ENCODE results near the gene VASN.

- no peak for TF ChIP-seq CTCF (IDR thresholded peaks at IDR 0.05; ENCODE audit: borderline replicate concordance, extremely low read depth, low read length, poor library complexity, severe bottlenecking)
- no peak for TF ChIP-seq EZH2 (IDR thresholded peaks at IDR 0.05; ENCODE audit: borderline replicate concordance, low read depth, low read length, severe bottlenecking)
These were observed 20.2 kb downstream of the VASN start for GRCh38 chr16:4391631-4392381.

Data from DND-41 (cell line).